Measurements from ENCODE around the gene COX6B2.

DNA sequence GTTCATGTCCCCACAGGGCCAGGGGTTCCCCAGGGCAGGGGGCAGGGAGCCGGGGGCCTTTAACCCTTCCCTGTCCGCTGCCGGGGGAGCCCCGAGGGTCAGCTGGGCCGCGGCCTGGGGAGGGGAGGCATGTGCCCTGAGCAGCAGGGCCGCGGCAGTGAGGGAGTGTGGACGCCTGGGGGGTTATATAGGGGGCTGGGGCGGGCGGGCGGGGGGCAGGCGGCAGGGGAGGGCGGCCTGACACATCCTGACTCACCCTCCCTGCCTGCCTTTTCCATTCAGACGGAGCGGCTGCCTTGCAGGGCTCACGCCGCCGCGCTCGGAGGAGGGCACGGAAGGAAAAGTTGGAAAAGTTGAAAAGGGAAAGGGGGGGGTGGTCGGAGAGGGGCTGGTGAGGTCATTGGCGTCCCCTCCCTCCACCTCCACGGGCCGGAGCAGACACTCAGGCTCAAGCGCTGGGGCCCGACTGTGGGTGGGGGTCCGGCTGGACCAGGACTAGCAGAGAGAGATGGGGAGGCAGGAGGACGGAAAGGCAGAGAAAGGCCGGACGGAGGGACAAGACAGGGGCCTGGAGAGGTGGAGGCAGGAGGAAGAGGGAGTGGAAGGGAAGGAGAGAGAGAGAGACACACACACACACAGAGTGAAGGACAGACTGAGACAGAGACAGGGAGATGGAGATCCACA lies 15.9 kb upstream of the COX6B2 start, which contains the start of gene IL11:
- TF ChIP-seq POLR2AphosphoS5 (IDR thresholded peaks at IDR 0.05; ENCODE audit: low read depth, low read length) (no peak), SIN3A (IDR thresholded peaks at IDR 0.05; ENCODE audit: borderline replicate concordance, insufficient read depth, low read depth, low read length) (no peak), TCF7L2 (IDR thresholded peaks at IDR 0.05; ENCODE audit: low read depth, low read length) (no peak)
- TF ChIP-seq, protein P1, sequence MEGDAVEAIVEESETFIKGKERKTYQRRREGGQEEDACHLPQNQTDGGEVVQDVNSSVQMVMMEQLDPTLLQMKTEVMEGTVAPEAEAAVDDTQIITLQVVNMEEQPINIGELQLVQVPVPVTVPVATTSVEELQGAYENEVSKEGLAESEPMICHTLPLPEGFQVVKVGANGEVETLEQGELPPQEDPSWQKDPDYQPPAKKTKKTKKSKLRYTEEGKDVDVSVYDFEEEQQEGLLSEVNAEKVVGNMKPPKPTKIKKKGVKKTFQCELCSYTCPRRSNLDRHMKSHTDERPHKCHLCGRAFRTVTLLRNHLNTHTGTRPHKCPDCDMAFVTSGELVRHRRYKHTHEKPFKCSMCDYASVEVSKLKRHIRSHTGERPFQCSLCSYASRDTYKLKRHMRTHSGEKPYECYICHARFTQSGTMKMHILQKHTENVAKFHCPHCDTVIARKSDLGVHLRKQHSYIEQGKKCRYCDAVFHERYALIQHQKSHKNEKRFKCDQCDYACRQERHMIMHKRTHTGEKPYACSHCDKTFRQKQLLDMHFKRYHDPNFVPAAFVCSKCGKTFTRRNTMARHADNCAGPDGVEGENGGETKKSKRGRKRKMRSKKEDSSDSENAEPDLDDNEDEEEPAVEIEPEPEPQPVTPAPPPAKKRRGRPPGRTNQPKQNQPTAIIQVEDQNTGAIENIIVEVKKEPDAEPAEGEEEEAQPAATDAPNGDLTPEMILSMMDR (IDR thresholded peaks at IDR 0.05) = no peak
- TF ChIP-seq, protein P2, sequence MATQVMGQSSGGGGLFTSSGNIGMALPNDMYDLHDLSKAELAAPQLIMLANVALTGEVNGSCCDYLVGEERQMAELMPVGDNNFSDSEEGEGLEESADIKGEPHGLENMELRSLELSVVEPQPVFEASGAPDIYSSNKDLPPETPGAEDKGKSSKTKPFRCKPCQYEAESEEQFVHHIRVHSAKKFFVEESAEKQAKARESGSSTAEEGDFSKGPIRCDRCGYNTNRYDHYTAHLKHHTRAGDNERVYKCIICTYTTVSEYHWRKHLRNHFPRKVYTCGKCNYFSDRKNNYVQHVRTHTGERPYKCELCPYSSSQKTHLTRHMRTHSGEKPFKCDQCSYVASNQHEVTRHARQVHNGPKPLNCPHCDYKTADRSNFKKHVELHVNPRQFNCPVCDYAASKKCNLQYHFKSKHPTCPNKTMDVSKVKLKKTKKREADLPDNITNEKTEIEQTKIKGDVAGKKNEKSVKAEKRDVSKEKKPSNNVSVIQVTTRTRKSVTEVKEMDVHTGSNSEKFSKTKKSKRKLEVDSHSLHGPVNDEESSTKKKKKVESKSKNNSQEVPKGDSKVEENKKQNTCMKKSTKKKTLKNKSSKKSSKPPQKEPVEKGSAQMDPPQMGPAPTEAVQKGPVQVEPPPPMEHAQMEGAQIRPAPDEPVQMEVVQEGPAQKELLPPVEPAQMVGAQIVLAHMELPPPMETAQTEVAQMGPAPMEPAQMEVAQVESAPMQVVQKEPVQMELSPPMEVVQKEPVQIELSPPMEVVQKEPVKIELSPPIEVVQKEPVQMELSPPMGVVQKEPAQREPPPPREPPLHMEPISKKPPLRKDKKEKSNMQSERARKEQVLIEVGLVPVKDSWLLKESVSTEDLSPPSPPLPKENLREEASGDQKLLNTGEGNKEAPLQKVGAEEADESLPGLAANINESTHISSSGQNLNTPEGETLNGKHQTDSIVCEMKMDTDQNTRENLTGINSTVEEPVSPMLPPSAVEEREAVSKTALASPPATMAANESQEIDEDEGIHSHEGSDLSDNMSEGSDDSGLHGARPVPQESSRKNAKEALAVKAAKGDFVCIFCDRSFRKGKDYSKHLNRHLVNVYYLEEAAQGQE (IDR thresholded peaks at IDR 0.05; ENCODE audit: insufficient read depth in 1 of 2, low read depth in 2 of 2, low read length in 1 of 2) = no peak

Data from Panc1 (cell line).